ENCODE results near the gene SH3RF3.
A peak's percentile ranks its signal among the peaks of the same experiment; 100 is the strongest.

Gene SH3RF3

GRCh38 chr2:109513749-109514588 is 385.0 kb downstream of the SH3RF3 start:
- DNase-seq, result peak; percentile 12

GRCh38 chr2:109514857-109515256 is 385.9 kb downstream of the SH3RF3 start:
- no peak for DNase-seq

- DNase-seq, result no peak
These were observed 387.6 kb downstream of the SH3RF3 start for GRCh38 chr2:109516445-109517117.

GRCh38 chr2:109517118-109517889 is 388.3 kb downstream of the SH3RF3 start:
- no peak for DNase-seq

GRCh38 chr2:109519513-109519912 is 390.5 kb downstream of the SH3RF3 start:
- DNase-seq, result no peak

GRCh38 chr2:109521233-109522062 is 392.4 kb downstream of the SH3RF3 start:
- no peak for DNase-seq

GRCh38 chr2:109522063-109522374 is 393.0 kb downstream of the SH3RF3 start:
- DNase-seq, result no peak

DNA sequence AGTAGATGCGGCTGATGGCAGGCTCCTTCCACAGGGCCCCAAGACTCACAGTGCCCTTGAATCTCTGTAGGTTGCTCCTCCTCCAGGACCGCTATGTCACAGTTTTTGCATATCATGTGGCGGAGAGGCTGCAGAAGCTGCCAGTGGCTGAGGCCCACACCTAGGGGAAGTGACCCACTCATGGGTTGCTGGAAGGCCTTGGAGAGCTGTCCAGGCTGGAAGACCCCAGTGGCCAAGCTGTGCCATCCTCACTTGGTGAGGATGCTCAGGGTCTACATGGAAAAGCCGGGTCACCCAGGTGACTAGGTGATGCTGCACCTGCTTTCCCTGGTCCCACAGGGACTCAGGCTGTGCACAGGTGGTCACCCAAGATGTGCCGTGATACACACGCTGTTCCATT is 394.1 kb downstream of the SH3RF3 start:
- no peak for DNase-seq

- DNase-seq, result no peak
These were observed 394.7 kb downstream of the SH3RF3 start for GRCh38 chr2:109523536-109524361.

- DNase-seq, result no peak
These were observed 396.8 kb downstream of the SH3RF3 start for GRCh38 chr2:109525836-109526235.

DNA sequence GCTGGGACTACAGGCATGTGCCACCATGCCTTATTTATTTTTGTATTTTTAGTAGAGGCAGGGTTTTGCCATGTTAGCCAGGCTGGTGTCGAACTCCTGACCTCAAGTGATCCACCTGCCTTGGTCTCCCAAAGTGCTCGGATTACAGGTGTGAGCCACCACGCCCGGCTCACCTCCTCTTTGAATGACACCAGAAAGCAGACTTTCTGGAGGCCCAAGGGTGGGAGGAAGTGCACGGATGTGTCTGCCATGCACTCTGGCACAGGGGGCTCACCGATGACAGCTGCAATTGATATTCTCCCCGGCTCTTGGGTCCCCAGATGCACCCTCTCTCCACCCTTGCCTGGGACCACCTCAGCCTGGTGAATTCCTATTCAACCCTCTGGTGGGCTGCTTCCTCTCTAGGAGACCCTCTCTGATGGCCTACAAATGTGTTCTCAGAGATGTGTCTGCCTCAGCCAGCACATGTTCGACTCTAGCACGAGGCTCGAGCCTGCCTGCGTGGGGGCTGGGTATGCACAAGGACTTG is 397.5 kb downstream of the SH3RF3 start:
- no peak for DNase-seq

GRCh38 chr2:109527079-109527478 is 398.1 kb downstream of the SH3RF3 start:
- DNase-seq, result no peak

DNA sequence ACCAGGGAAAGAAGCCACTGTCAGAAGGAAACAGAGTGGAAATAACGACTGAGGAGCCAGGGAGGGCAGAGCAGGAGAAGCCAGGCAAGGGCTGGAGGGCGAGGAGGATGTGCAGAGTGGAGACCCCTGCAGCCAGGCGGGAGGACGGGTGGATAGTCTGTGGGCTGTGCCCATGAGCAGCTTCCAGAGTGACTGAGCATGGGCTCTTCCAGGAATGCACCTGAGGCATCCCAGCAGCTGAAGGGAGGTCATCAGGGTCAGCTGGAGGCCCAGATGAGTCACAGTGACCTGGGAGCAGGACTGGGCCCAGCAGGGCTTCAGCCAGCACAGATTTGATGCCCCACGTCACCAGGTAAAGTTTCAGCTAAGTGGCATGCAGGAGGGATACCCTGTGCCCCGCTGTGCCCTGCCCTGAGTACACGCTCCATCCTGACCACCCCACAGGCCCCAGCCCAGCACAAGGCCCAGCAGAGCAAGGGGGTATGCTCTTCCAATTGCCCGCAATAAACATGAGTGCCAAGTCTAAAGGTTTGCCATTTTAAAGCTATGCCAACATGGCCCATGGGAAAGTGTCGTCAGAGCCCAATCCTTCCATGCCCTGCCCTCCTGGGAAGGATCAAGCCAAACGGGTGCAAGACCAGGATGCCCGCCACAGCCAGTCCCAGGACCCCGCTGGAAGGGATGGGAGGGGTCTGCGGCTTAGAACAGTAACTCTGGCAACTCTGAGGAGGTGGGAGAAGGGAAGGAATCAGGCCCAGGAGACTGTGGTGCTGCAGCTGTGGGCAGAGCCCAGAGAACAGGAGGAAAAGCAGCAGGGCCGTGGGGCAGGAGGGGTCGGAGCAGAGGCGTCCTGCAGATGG is 399.1 kb downstream of the SH3RF3 start:
- no peak for DNase-seq

DNA sequence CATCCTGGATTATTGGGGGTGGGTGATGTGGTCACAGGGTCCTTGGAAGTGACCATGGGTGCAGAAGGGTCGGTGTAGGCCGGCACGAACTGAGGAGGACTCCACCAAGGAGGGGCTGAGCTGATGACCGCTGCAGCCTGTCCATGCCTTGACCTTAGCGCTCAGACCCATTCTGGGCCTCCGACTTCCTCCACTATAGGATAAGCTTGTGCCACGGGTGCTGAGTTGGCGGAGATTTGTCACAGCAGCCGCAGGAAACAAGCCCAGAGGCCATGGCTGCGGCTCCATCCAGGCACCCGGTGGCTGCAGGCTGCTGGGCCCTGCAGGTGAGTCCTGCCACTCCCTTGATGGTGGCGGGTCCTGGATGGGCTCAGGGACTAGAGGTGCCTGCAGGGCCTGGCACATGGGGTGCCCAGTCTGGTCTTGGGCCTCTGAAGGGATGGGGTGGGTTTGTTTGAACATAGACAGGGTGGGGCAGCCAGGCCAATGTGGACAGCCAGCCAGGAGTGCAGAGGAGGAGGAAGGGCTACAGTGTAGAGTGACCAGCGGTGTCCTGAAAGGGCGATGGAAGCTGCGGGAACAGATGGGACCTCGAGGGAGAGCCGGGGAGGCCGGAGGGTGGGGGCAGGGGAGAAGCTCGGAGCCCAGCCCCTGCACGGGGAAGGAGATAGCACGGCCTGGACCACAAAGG is 400.0 kb downstream of the SH3RF3 start:
- no peak for DNase-seq

GRCh38 chr2:109529532-109530449 is 400.8 kb downstream of the SH3RF3 start:
- DNase-seq, result no peak

DNA sequence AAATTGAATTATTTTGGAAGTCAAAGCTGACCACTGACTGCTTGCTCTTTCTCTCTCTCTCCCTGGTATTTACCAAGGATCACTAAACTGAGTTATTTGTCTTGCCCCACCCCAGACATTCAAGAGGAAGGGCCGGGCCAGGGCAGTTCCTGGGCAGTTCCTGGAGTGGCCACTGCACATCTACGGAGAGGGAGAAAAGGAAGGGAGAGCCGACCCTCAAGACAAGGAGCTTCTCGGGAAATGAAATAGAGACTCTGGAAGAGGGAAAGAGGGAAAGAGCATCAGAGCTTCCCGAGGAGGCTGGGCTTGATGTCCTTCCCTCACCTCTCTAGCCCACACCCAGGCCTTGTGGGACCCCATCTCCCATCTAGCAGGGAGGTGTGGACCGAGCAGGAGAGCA is 401.7 kb downstream of the SH3RF3 start:
- no peak for DNase-seq

GRCh38 chr2:109531221-109531620 is 402.2 kb downstream of the SH3RF3 start:
- no peak for DNase-seq

DNA sequence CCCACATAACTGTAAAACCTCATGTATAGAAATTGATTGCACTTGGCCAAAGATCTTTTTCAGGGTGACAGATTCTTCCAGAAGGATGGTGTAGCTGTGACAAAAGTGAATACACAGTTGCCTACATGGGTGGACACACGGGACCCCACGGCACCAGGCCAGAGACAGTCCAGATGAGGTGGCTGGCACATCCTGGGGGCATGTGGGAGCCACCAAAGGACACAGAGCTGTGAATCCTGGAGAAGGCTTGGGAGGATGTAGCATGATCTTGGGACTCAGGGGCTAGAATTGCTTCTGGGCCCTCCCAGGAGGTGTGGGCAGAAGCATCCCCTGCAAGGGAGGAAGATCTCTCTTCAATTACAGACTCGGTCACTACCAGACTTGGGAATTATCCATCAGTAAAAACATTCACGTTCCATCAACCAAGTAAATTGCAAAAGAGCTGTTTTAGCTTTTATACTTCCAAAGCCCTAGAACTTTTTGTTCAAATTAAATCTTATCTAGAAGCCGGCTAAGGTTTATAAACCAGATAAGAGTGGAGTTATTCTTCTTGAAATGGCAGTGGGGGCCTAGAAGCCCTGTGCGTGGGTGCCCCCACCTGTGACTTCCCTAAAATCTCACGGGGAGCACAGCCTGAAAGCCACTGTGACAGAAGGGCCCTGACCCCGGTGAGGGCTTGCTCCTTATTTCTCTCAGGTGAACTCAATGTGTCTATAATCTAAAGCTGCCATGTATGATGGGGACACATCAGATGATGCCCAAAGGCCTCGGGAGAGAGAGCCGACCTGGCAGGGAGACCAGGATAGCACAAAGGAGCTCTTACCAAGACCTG is 403.1 kb downstream of the SH3RF3 start:
- DNase-seq, result no peak
